A549 treated with dexamethasone at 1 μM for 4 hours (cell line): Measurements from ENCODE around the gene TDP1. TPM values are rescaled to one million over a fixed set of nuclear protein-coding genes. Genes with fewer than 3 reads are reported as not detected.

Experiments used
- total RNA-seq: library from RNA; stranded (reverse); fragments of 200-300 nt; extraction: Qiagen RNA extraction; gene quantifications from 5 replicates; pipeline ENCODE4 v1.2.3, GENCODE V29; 2022

TDP1 gene
- 12.2 to 17.2 TPM (median 14.4 TPM) in 5 replicates for total RNA-seq

DNA sequence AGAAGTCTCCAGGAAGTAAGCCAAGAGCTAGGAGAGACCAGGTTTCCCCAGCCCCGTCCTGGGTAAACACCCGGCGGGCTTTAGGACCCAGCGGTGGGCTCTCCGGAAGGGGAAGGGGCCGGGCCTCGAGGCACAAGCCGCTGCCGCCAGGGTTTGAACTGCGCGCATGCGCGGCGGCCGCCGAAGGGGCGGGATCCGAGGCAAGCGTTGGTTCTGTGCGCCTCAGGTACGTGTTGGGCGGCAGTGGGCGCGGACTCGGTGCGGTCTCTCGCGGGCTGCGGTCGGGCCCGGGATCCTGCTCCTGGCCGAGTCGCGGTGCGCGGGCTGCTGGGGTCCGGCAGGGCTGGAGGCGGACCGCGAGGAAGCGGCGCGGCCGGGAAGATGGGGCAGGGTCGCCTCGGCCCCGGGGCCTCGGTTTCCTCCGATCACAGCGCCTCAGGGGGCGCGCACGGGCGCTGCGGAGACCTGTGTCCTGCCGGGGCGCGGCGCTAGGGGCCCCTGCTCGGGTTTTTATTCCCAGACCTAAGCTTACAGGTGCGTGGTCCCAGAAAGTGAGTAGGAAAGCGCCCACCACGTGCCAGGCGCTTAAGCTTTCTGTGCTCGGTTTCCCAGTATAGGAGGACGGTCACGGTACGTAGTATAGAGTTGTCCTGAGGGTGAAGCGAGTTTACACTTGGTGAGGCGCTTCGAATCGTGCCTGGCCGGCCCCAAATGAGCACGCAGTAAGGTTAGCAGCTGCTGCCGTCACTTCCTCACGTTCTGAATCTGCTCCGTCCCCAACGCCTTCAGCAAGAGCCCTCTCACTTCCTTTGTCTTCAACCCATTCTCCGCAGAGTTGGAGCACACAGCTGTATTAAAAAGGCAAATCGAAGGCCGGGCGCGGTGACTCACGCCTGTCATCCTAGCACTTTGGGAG is at the start of gene TDP1:
TDP1 (plus strand) TSS at position 183 of the 916 bp plus-strand sequence. CDS start 7,188 bp downstream, outside the sequence.

DNA sequence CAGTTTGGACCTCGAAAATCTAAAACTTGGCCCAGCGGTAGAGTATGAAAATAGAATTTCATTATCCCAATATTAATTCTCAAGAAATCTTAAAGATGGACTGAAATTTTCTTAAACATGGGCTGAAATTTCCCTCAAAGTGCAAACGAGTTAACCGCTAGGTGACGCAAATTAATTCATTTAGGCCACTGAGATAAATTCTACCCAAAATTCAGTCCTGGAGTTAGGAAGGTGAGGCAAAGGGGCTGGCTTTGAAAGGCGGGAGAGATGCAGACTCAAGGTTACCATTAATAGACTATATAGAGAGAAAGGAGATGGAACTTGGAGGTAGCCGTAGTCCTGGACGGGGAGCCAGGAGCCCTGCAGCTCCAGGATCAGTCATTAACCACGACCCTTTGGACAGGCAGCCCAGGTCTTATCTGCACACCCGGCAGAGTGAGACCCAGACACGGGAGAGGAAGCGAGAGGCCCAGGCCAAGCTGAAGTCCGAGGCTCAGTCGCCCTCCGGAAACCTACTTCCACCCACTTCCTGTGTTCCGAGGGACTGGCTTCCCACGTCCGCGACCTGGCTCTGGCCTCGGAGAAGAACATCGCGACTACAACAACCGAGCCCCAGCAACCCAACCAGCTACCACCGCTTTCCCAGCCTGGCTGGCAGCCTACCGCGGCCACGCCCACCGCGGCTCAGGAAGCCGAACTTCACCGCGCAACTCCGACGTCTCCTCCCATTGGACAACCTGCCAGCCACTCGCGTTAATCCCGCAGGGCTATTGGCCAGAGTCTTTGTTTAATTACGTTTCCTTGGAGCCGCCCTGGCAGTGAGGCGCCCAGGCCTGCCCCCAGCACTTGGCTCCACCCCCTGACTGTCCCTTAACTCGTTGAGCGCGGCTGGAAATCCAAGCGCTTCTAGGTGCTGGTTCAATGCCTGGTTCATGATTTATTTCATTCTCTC is 1.4 kb upstream of the TDP1 start, which contains the start of gene EFCAB11:
EFCAB11 (minus strand) TSS at position 661 of the 952 bp plus-strand sequence; CDS start at position 591, 70 bp downstream.

DNA sequence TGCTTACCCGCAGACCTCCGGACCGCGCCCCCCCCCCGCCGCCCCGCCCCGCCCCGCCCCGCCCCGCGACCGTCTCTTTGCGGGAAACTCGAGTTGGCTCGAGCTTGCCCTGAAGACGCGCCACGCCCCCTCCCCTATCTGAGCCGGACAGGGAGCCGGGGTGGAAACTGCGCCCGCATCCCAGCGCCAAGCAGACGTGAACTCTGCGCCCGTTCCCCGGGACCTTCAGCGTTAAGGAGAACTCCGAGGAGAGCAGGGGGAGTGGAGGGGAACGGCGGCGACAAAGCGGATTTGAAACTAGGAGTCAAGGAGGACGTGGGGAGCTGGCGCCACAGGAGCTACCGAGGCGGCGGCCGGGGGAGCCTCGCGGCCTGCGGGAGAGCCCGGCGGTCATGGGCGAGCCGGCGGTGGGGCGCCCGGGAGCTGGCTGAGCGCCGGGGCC is 106.0 kb downstream of the TDP1 start, which contains the start of gene KCNK13:
KCNK13 (plus strand) TSS at position 310 of the 442 bp plus-strand sequence. CDS start 212 bp downstream, outside the sequence.

Other genes starting within 250 kb of the TDP1 start
- 10.3 to 14.5 TPM (median 12.3 TPM) in 5 replicates for gene EFCAB11, start 1.2 kb upstream of the TDP1 start, total RNA-seq
- gene KCNK13, start 106.1 kb downstream of the TDP1 start, total RNA-seq: 0.09 to 0.18 TPM (median 0.15 TPM) in 5 replicates